HepG2 (cell line): ENCODE results near the gene VKORC1. TPM values are rescaled to one million over a fixed set of nuclear protein-coding genes. Genes with fewer than 3 reads are reported as not detected.

Experiments used
- ATM ChIP-seq: fragments of 450-650 bp; IDR thresholded peaks from 2 replicates; pipeline ENCODE4 v1.7.1; 2017; ENCODE audit warnings: mild to moderate bottlenecking, borderline replicate concordance
- CENPX ChIP-seq: sonication (generic); formaldehyde crosslinking; IDR thresholded peaks from 2 replicates; pipeline ENCODE4 v1.9.0; 2021; ENCODE audit warnings: mild to moderate bottlenecking, missing genetic modification reagents, moderate library complexity
- DNMT3B ChIP-seq: conservative IDR thresholded peaks from 2 replicates; pipeline ENCODE4 v1.6.1; 2016; ENCODE audit warnings: missing biosample characterization, control low read depth
- DRAP1 ChIP-seq: IDR thresholded peaks from 2 replicates; pipeline ENCODE4 v1.6.1; 2016; ENCODE audit warnings: missing genetic modification reagents, missing compliant biosample characterization
- DZIP1 ChIP-seq: sonication (generic); formaldehyde crosslinking; IDR thresholded peaks from 2 replicates; pipeline ENCODE4 v1.5.0; 2020; ENCODE audit warnings: mild to moderate bottlenecking, missing genetic modification reagents
- ELF1 ChIP-seq: sonication (generic); formaldehyde crosslinking; IDR thresholded peaks from 2 replicates; pipeline ENCODE4 v1.4.0; 2020; ENCODE audit warnings: missing genetic modification reagents
- HDAC2 ChIP-seq: sonication (generic); formaldehyde crosslinking; IDR thresholded peaks from 2 replicates; pipeline ENCODE4 v1.4.0; 2020; ENCODE audit warnings: missing genetic modification reagents
- KLF16 ChIP-seq, 2 experiments: sonication (generic) in 1 of 2; formaldehyde crosslinking in 1 of 2; IDR thresholded peaks; 2 replicates each; pipeline versions ENCODE4 v1.6.1 to v1.8.0; 2016 to 2023; ENCODE audit warnings: missing genetic modification reagents in 2 of 2, missing compliant biosample characterization in 1 of 2
- MTF1 ChIP-seq: sonication (generic); formaldehyde crosslinking; IDR thresholded peaks from 2 replicates; pipeline ENCODE4 v1.5.0; 2020; ENCODE audit warnings: missing genetic modification reagents
- NR0B2 ChIP-seq: sonication (generic); formaldehyde crosslinking; IDR thresholded peaks from 2 replicates; pipeline ENCODE4 v1.4.0; 2020; ENCODE audit warnings: mild to moderate bottlenecking, missing genetic modification reagents
- RFXAP ChIP-seq: sonication (generic); formaldehyde crosslinking; IDR thresholded peaks from 2 replicates; pipeline ENCODE4 v1.4.0; 2020; ENCODE audit warnings: missing genetic modification reagents, borderline replicate concordance
- SAP130 ChIP-seq: IDR thresholded peaks from 2 replicates; pipeline ENCODE4 v1.6.1; 2016; ENCODE audit warnings: low read depth
- SP4 ChIP-seq: sonication (generic); formaldehyde crosslinking; IDR thresholded peaks from 2 replicates; pipeline ENCODE4 v1.8.1; 2023; ENCODE audit warnings: mild to moderate bottlenecking, missing genetic modification reagents
- U2AF1 ChIP-seq: fragments of 200-400 bp; formaldehyde crosslinking; optimal IDR thresholded peaks from 2 replicates; pipeline ENCODE3; 2017; ENCODE audit warnings: mild to moderate bottlenecking, low read depth, low read length
- ZNF121 ChIP-seq: sonication (generic); formaldehyde crosslinking; IDR thresholded peaks from 2 replicates; pipeline ENCODE4 v1.5.0; 2020; ENCODE audit warnings: mild to moderate bottlenecking, missing genetic modification reagents
- ZNF124 ChIP-seq: sonication (generic); formaldehyde crosslinking; IDR thresholded peaks from 2 replicates; pipeline ENCODE4 v1.4.0; 2020; ENCODE audit warnings: missing genetic modification reagents
- ZNF143 ChIP-seq: sonication (generic); formaldehyde crosslinking; IDR thresholded peaks from 2 replicates; pipeline ENCODE4 v1.4.0; 2020; ENCODE audit warnings: missing genetic modification reagents
- ZNF232 ChIP-seq: sonication (generic); formaldehyde crosslinking; IDR thresholded peaks from 2 replicates; pipeline ENCODE4 v1.4.0; 2020; ENCODE audit warnings: missing genetic modification reagents, borderline replicate concordance
- ZNF256 ChIP-seq: sonication (generic); formaldehyde crosslinking; conservative IDR thresholded peaks from 2 replicates; pipeline ENCODE4 v1.4.0; 2020; ENCODE audit warnings: missing genetic modification reagents
- ZNF589 ChIP-seq: sonication (generic); formaldehyde crosslinking; conservative IDR thresholded peaks from 2 replicates; pipeline ENCODE4 v1.8.0; 2022; ENCODE audit warnings: mild to moderate bottlenecking, moderate library complexity, missing genetic modification reagents
- ZNF605 ChIP-seq: sonication (generic); formaldehyde crosslinking; IDR thresholded peaks from 2 replicates; pipeline ENCODE4 v1.8.0; 2022; ENCODE audit warnings: mild to moderate bottlenecking, missing genetic modification reagents
- ZNF788 ChIP-seq: sonication (generic); formaldehyde crosslinking; IDR thresholded peaks from 2 replicates; pipeline ENCODE4 v1.5.0; 2020; ENCODE audit warnings: mild to moderate bottlenecking, missing genetic modification reagents, borderline replicate concordance
- polyA plus RNA-seq, 8 experiments: library from polyadenylated mRNA; depleted of rRNA in 3 of 8; stranded (reverse) in 7 of 8; unstranded in 1 of 8; fragments of >200 nt; fragmentation: Illumina TruSeq in 4 of 8; extraction: Trizol in 4 of 8; gene quantifications; 2 replicates each; pipeline versions ENCODE4 v1.2.1 to v1.2.3, GENCODE V29; 2011 to 2016; ENCODE audit warnings: low read depth in 4 of 8, missing spikeins in 1 of 8, mixed read lengths in 1 of 8; ENCODE audit not compliant: insufficient read depth in 1 of 8
- total RNA-seq, 5 experiments: library from RNA; depleted of rRNA; stranded (reverse); fragments of >200 nt; fragmentation: Illumina TruSeq; extraction: Trizol; gene quantifications; 2 replicates each; pipeline ENCODE4 v1.2.3, GENCODE V29; 2016; ENCODE audit warnings: low read depth in 1 of 5
- TF ChIP-seq, protein P1 (sequence below): sonication (generic); formaldehyde crosslinking; IDR thresholded peaks from 2 replicates; pipeline ENCODE4 v1.4.0; 2020; ENCODE audit warnings: missing genetic modification reagents
- TF ChIP-seq, protein P2 (sequence below): sonication (generic); formaldehyde crosslinking; IDR thresholded peaks from 2 replicates; pipeline ENCODE4 v1.8.1; 2023; ENCODE audit warnings: missing genetic modification reagents, mild to moderate bottlenecking, borderline replicate concordance

VKORC1 gene
- total and polyA plus RNA-seq, 2 of the 13 experiments (the other 11 are each of a cell fraction or from before 2014, with no cell fraction given), result 141 to 615 TPM

- TF ChIP-seq ZNF589 (0 out of 2 replicates have a peak, but pooled peaks have one; percentile 14), MTF1 (CRISPR knock-in tag) (no peak), ZNF143 (CRISPR knock-in tag) (0 out of 2 replicates have a peak, but pooled peaks have one; percentile 14), ZNF121 (no peak), ZNF232 (CRISPR knock-in tag) (0 out of 2 replicates have a peak, but pooled peaks have one; percentile 28), KLF16 (CRISPR knock-in tag; IDR thresholded peaks at IDR 0.05) (0 out of 4 replicates have a peak, but pooled peaks of 1 of the 2 experiments have one; percentile 39), RFXAP (CRISPR knock-in tag) (no peak), HDAC2 (peak; percentile 13; the same call in 1 of the 2 replicates), SP4 (CRISPR knock-in tag) (peak; percentile 40; the same call in 1 of the 2 replicates), ELF1 (CRISPR knock-in tag) (no peak), NR0B2 (0 out of 2 replicates have a peak, but pooled peaks have one; percentile 30), ZNF256 (CRISPR knock-in tag) (0 out of 2 replicates have a peak, but pooled peaks have one; percentile 1), DRAP1 (CRISPR knock-in tag) (peak; percentile 25; the same call in 1 of the 2 replicates), SAP130 (CRISPR knock-in tag) (peak; percentile 42; the same call in 1 of the 2 replicates), DNMT3B (CRISPR knock-in tag) (no peak), ZNF605 (CRISPR knock-in tag) (no peak), ZNF788 (CRISPR knock-in tag) (0 out of 2 replicates have a peak, but pooled peaks have one; percentile 38), U2AF1 (peak; percentile 27), ATM (0 out of 2 replicates have a peak, but pooled peaks have one; percentile 48), CENPX (no peak), DZIP1 (0 out of 2 replicates have a peak, but pooled peaks have one; percentile 4), ZNF124 (no peak)
- TF ChIP-seq, protein P1, sequence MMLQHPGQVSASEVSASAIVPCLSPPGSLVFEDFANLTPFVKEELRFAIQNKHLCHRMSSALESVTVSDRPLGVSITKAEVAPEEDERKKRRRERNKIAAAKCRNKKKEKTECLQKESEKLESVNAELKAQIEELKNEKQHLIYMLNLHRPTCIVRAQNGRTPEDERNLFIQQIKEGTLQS (CRISPR knock-in tag), result no peak
- TF ChIP-seq, protein P2, sequence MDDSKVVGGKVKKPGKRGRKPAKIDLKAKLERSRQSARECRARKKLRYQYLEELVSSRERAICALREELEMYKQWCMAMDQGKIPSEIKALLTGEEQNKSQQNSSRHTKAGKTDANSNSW (CRISPR knock-in tag), result 0 out of 2 replicates have a peak, but pooled peaks have one; percentile 57
These were observed 41.1 kb upstream of the VKORC1 start, which contains the start of gene PRSS8 (continued) for GRCh38 chr16:31135535-31136286.
